ENCODE measurements around the gene CALU.

CALU gene

DNA sequence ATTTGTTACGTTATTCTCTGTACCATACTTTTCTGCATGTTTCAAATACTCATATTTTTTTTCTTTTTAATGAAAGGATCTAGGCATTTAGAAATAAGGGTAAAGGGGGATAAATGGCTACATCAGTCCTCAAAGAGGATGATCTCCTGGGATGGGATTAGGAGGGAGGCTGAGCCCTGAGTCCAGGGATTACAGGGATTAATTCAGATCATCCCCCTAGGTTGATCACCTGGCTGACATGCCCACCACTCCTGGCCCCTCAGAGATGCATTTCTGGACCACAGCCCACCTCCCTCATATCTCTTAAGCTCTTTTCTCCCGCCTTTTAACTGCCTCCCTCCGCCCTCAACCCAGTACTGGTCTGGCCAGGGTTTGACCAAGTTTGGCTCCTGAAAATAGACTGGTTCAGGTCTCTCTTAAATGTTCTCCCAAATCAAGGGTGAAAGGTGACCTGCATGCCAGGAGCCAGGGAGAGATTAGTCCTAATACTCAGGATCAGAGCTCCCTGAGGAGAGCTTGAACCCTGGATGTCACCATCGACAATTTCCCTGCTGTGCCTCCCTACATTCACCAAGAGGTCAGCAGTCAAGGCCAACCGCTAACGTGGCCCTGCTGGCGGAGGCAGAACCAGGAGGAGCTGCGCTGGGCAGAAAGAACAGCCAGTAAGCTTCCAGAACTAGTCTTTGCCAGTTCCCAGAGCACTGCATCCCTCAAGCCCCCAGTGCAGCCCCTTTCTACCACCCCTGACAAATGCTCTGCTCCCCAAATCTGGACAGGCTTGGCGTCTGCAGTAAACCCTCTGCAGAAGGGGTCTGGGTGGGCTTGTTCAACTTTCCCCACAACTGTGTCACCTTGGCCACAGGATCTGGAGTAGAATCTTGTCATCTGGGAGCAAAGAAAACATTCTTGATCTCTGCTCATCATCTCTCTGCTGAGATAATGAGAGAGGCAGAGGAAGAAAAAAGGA lies 49.6 kb downstream of the CALU start:
- DNase-seq (ENCODE audit: low read depth) = no peak

DNA sequence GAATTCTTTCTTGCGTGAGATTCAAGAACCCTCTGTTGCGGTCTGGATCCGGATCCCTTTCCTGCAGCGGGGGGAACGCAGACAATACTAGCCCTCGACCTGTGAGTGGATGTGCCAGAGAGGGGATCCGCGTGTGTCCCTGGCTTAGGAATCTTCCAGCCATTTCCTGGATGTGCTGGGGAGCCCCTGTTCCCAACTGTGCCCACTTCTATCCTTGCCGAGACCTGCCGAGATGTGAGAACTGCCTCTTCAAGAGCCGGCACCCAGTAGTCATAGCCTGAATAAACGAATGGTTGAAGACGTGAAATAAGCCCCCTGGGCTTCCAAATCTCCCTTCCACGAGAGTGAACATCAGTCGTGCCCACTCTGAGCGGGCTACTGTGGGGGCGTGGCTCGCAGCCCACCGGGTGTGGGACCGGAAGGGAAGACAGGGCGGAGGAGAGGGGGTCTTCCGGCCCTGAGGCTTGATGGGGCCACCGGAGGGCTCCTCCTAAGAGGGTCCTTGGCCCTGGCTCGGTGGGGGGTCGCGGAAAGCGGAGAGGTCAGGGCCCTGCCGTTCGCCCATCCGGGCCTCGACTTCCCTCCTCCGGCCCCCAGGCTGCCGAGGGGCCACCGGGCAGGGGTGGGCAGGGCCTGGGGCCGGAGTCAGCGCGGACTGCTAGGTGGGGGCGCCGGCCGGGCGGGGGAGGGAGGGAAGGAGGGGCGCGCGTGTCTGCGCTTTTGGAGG lies 51.3 kb downstream of the CALU start:
- DNase-seq (ENCODE audit: low read depth) = no peak

DNA sequence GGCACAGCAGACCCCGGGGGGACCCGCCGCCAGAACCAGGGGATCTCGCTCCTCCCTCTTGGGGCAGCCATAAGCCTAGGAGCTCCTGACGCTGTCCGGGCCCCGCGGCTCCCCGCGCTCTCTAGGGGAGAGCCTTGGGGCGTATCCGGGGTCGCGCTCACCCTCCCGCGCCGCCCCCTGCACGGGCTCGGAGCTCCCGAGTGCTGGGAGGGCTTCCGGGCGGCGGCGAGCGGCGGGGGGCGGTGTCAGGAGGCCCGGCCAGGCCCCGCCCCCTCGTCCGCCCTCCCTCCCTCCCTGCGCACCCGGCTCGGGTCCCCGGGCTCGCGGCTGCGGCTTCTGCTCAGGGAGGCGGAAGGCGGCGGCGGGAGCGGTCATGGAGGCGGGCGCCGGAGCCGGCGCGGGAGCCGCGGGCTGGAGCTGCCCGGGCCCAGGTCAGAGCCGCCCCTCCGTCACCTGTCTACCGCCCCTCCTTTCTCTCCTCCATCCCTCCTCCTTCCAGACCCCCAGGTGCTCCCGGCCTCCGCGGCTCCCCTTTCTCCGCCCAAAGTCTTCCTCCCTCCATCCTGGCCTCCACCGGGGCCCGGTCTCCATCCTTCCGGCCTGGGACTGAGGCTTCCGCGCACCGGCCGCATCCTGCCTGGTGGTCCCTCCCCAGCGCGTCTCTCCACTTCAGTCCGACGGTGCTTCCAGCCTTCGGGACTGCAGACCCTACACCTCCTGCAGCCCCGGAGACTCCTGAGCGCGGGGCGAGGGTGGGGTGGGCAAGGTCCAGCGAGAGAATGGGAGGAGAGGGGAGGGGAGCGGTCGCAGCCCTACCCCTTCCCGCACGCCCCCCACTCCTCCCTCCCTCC lies 52.2 kb downstream of the CALU start, which contains the start of gene CCDC136:
Gene CCDC136 (plus strand): TSS at position 848 of the 851 bp plus-strand sequence. CDS start 444 bp downstream, outside the sequence.
- peak; percentile 40 for DNase-seq (ENCODE audit: low read depth)

DNA sequence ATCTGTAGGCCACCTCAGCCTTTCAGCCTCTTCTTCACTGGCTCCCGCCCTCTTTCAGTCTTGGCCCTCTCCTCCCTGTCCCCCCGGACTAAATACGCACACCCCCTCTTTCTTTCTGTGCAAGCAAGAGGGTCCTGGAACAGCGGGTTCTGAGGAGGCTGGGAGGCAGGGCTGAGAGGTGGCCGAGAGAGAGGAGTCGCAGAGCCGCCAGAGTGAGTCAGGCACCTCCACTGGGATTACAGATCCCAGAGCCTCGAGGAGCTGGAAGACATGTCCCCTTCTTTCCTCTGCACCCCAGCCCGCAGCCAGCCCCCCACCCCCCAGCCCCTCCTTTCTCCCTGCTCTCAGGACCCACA lies 52.8 kb downstream of the CALU start:
- DNase-seq (ENCODE audit: low read depth) = no peak

DNA sequence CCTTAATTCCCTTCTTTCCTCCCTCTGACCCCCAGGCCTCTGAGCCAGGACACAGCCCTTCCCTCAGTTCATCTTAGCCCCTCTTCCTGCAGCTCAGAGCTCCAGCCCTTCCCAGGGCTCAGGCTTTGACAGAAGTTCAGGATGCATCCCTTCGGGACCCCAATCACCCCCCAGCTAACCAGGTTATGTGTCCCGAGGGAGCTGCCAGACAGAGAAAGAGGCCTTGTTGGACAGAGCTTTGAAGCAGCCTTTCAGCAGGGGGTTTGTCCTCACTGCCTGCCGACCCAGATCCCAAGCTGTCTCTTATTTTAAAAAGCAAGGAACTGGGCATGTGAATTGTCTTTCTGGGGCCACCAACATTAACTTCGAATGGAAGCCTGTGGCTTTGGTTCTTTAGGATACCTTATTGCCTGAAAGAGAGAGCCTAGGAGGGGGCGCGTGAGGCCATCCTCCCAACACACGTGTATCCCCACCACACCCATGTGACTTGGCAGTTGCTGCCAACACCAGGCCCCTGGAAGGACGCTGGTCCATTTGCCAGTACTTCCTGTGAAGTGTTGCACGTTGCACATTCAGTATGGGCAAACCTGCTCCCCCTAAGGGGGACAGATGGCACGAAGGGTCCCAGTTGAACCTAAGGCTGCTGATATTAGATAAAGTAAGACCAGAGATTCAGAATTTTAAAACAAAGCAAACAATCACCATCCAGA lies 53.5 kb downstream of the CALU start:
- no peak for DNase-seq (ENCODE audit: low read depth)

DNA sequence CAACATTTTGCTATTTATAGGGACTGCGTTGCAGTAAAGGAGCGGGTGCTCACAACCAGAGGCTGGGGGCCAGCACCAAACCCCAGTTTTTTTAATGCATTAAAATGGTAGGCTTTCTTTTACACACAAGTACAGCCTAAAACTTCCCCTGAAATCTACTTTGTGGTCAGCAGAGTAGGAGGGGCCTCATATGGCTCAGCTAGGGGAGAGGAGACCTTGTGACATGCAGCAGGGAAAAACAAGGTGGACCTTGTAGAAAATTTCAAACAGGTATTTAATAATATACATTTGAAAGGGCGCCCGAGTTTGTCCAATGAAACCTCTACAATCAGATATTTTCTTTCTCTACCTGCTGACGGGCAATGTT lies 54.0 kb downstream of the CALU start:
- no peak for DNase-seq (ENCODE audit: low read depth)

DNA sequence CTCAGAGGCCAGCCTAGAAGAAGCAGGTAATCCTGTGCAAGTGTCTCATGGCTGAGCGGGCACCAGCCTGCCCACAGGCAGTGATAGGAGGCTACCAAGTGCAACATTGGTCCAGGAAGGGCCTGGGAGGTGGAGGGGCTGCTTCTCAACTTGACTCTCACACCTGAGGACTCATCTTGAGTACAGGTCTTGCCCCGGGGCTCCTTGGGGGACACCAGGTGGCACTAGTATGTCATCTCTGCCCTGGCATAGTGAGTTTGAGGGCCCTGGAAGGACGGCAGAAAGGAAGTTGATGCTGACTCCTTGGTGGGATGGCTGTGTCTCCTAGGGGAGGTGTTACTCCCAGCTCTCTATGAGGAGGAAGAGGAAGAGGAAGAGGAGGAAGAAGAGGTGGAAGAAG lies 54.9 kb downstream of the CALU start:
- DNase-seq (ENCODE audit: low read depth) = no peak

DNA sequence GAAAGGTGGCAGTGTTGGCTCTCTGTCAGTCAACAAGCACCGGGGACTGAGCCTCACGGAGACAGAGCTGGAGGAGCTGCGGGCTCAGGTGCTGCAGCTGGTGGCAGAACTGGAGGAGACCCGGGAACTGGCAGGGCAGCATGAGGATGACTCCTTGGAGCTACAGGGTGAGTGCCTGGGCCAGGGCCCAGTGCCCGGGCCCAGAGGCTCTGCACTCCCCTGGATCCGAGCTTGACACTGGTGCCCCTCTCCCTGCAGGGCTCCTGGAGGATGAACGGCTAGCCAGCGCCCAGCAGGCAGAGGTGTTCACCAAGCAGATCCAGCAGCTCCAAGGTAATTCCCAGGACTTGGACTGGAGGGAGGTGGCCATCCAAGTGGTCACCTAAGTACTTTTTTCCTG lies 55.3 kb downstream of the CALU start:
- DNase-seq (ENCODE audit: low read depth) = no peak

DNA sequence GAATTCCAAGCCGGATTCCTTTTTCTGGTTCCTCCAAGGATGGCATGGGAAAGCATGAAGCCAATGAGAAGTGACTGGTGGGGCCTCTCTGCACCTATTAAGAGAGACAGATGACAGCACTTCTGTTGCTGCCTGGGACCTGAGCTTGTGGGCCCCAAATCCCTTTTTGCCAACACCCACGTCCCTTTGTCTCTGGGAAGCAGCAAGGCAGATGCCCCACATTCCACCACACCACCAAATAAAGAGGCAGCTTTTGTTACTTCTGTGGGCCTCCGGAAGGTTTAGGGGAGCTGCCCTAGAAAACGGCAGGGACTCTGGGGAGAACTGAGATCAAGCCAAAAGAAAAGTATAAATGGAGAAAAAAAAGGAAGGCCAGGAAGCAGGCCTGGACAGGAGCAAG lies 56.0 kb downstream of the CALU start:
- no peak for DNase-seq (ENCODE audit: low read depth)

DNA sequence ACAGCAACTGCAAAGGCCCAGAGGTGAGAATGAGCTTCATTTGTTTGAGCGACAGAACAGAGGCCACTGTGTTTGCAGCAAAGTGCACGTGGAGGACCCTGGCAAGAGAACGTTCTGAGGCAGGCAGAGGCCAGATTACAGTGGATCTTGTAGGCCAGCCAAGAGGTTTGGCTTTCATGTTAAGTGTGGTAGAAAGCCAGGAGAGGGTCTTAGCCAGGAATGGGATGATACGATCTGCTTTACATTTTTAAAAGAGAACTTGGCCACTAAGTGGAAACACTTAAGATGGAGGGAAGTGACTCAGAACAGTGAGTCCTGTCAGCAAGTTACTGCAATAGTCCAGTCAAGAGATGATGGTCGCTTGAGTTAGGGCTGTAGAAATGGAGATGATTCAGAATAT lies 57.2 kb downstream of the CALU start:
- DNase-seq (ENCODE audit: low read depth) = no peak

DNA sequence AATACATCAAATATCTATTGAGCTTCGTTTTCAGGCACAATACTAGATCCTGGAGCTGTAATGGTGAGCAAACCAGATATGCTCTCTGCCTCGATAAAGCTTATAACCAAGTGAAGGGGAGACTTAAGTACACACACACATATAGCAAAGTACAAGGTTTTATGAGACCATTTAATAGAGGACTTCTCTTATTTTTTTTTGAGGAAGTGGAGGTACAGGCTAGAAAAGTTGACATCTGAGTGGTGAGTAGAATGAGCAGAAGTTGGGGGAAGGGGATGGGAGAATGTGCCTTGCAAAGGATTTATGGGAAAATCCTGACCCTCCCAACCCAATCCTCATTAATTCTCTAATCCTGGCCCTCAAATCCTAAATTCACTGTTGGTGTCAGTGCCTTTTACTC lies 60.3 kb downstream of the CALU start:
- no peak for DNase-seq (ENCODE audit: low read depth)

DNA sequence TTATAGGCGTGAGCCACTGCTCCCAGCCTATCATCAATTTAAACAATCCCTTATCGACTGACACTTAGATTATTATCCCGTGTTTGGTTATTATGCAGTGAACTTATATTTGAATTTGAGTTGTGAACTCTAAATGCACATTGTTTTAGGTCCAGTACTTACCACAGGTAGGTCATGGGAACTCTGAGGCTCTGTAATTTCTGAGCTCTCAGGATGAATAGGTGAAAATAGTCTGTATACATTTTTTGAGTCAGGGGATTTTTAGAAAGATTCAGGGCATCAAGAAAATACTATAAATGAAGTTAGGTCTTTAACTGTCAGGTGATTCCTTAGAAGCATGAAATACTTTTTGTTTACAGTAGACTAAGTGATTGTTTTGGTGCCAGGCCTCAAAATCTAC lies 61.4 kb downstream of the CALU start:
- no peak for DNase-seq (ENCODE audit: low read depth)

DNA sequence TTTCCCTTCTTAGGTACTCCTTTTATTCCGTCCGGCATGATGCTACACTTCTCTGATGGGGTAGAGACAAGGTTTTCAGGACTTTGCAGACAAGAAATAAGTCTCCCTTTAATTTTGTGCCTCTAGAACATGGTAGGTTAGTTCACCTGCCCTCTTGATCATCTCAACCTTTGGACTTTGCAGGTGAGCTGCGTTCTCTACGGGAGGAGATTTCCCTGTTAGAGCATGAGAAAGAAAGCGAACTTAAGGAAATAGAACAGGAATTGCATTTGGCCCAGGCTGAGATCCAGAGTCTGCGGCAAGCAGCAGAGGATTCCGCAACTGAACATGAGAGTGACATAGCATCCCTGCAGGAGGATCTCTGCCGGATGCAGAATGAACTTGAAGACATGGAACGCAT lies 61.8 kb downstream of the CALU start:
- DNase-seq (ENCODE audit: low read depth) = no peak

DNA sequence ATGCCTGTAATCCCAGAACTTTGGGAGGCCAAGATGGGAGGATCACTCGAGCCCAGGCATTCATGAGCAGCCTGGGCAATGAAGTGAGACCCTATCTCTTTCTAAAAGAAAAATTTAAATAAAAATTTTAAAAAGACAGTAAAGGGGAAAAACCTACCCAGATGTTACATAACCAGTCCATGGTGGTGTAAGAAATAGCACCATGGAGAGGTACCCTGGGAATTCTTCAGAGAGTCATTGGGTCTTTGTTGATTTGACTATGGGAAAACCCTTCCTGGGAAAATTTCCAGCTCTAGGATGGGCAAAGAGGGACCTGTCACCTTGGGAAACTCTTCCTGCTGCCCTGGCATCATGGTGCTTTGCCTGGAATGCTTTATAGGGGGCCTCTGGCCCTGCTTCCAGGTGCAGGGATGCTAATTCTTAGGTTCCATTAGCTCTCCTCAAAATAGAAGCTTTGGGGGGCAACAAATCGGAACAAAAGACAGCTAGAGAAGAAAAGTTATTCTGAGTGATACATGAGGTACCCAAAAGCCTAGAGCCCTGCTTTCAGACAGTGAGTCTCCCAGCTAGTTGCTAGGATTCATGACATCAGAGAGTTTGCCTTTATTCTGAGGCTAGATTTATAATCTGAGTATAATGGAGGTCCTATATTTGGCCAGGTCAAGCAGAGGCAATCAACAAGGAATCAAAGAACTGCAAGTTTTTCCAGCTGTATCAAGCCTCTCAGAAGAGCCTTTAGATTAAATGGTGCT lies 62.7 kb downstream of the CALU start:
- DNase-seq (ENCODE audit: low read depth) = no peak

DNA sequence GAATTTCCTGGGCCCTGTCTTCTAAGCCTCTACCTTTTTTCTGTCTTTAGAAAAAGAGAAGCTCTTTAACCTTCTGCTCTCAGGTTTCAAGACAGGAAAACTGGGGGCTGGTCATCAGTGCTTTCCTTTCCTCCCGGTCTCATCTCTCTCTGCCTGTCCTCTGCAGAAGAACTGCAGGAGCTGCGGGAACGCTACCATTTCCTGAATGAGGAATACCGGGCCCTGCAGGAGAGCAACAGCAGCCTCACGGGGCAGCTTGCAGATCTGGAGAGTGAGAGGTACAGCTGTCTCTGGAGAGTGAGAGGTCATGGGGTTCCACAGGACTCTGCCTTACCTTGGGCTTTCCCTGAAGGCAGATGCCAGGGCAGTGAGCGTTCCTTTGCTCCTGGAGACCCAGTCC lies 65.3 kb downstream of the CALU start:
- DNase-seq (ENCODE audit: low read depth) = no peak

DNA sequence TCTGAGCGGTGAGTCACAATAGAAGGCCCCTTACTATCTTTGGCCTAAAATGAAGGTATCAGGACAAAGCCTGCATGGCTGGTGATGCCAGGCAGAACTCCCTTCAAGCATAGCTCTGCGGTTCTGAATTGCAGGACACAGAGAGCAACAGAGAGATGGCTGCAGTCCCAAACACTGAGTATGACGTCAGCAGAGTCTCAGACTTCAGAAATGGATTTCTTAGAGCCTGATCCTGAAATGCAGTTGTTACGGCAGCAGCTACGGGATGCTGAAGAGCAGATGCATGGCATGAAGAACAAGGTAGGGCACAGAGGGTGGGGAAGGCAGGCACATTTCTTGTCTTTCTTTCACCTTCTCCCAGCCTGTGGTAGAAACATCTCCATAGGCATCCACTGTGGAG lies 66.1 kb downstream of the CALU start:
- DNase-seq (ENCODE audit: low read depth) = no peak

DNA sequence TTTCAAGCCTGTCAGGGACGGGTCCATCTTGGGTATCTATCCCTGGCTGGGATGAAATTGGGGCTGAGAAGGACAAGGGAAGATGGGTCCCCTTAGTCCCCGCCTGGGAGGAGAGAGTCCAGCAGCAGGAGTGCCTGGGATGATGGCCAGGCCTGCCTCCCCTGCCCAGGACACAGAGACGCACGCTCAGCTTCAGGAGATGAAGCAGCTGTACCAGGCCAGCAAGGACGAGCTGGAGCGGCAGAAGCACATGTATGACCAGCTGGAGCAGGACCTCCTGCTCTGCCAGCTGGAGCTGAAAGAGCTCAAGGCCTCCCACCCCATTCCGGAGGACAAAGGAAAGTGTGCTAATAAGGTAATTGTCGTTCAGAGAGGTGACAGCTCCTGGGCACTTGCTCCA lies 68.0 kb downstream of the CALU start:
- DNase-seq (ENCODE audit: low read depth) = no peak

DNA sequence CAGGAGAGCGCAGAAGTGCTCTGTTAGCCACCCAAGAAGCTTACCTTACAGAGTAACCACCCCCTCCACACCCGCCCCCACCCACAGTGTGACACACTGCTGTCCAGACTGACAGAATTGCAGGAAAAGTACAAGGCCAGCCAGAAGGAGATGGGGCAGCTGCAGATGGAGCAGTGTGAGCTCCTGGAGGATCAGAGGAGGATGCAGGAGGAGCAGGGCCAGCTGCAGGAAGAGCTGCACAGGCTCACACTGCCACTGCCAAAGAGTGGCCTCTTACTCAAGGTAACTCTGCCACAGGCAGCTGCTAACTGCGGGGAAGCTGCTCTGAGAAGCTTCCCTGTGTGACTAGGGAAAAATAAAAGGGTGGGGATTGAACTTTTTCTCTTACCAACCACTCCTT lies 70.2 kb downstream of the CALU start:
- DNase-seq (ENCODE audit: low read depth) = no peak

DNA sequence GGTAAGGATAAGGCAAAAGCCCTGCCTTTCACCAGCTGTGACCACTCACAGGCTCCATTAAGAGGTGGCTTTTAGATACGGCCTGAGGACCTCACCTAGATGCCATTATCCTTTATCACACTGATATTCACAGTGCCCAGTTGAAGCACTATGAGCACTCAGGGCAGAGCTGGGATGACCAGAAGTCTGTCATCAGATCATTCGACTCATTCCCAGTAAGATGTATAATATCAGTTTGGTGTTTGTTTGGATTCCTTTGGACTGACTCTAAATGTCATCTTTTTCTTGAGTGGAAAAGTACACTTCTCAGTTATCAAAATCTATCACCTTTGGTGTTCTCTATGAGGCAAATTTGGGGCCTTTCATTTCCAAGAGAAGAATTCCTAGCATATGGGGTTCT lies 71.3 kb downstream of the CALU start:
- DNase-seq (ENCODE audit: low read depth) = no peak

DNA sequence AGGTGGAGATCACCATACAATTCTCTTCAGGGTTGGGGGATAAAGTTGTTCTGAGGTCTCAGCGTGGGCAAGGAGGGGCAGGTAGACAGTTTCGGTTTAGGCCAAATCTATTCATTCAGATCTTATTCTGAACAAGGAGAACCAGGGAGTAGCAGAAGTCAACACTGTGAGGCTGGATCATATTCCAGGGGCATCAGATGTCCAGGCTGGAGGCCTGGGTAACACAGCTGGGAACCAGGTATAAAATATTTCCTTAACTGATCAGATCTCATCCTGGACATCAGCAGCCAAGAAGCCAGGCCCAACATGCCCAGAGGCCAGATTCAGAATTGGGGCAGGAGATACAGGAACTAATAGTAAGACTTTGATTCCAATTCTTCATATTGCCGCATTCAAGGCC lies 71.8 kb downstream of the CALU start:
- DNase-seq (ENCODE audit: low read depth) = no peak

Measured in stimulated activated CD8-positive, alpha-beta memory T cell treated with anti-CD3 and anti-CD28 coated beads, Interleukin-15, amount 100 ng/mL, for 1 hour (primary cell).